GM19239 (cell line): Measurements from ENCODE around the gene PUM1.
"Not testable (repeated sequence)": the region's sequence is repeated elsewhere in the genome, so short reads cannot be mapped to it uniquely, and the experiment has no call there.

Experiments
- DNase-seq: peaks from one replicate; pipeline ENCODE4 v3.0.0; 2011; ENCODE audit warnings: low spot score; ENCODE audit not compliant: insufficient read length
- FAIRE-seq: peaks from 2 replicates; lab custom pipeline; 2011; peaks lifted over from hg19 to GRCh38; lab: Jason Lieb, UNC

PUM1 gene

DNA sequence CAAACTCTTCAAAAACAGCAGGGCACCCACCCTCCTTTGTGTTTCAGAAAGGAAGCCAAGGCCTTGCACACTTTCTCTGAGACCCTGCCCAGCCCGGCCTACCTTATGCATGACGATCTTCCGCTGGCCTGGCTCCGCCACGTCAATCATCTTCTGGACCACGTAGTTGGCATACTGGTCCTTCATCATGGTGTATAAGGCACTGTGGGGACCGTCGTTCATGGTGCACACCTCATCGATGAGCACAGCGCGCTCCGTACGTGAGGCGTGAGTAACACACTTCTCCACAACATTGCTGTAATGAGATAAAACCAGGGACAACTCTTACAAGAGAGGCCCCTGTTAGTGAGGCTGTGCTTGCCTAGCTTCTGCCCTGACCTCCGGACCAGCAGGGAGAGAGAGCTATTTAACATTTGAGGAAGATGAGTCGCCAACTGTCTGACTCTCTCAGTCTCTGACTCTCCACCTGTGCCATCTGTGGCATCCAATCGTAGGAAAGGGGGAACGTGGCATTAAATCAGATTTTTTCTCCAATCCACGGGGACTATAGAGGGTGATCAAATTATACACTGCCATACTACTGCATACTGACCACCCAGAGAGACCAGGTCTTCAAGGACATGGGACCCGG, 128.9 kb downstream of the PUM1 start:
- DNase-seq (no peak), FAIRE-seq (no peak)

DNA sequence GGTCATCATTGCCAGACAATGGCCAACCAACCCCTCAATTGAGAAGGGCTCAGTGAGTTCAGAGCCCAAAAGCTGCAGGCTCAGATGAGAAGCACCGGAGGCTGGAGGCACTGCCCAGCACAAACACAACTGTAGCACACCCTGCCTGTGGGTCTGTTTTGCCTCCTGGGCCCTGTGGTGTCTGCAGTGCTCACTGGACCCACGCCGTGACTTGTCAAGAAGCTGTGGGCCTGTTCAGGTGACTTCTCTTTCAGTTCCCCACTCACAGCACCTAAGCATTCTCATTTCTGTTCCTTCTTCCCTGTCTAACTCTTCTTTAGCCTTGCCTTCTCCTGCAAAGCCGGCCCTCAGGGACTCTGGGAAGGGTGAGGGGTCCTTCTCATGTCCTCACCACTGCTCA, 129.8 kb downstream of the PUM1 start:
- peak; percentile 77 for FAIRE-seq
- DNase-seq = not testable (repeated sequence)

DNA sequence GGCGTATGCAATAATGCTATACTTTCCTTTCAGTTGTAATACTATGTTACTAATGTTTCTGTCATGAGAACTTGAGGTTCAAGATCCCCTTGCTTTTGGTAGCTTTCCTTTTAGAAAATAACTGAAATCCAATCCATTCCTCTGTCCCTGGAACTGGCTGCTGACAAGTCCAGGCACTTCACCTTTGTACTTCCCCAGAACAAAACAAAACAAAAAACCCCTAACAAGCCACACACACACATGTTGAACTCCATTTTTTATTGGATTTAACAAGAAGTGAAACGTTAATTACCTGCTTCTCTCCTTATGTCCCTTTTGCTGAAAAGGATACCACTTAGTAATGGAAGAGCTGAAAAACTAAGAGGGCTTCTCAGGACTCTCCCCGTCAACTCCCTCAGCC, 130.9 kb downstream of the PUM1 start:
- no peak for FAIRE-seq
- DNase-seq = no peak

DNA sequence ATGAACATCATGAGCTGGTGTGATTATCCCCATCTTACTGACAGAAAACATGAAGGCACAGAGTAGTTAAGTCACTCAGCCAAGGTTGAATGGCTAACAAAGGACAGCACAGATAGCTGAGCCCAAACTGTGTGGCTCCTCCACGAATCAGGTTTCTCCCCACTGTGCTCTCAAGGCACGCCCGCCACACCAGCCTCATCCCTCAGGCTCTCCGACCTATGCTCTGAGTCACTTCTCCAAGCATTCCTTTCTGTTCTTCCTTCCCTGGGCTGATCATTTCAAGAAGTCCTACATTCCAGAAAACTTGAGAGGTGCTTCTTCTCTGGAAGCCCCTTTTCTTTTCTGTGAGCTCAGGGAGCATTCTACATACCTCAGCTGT, 131.7 kb downstream of the PUM1 start:
- FAIRE-seq = no peak
- DNase-seq = no peak

DNA sequence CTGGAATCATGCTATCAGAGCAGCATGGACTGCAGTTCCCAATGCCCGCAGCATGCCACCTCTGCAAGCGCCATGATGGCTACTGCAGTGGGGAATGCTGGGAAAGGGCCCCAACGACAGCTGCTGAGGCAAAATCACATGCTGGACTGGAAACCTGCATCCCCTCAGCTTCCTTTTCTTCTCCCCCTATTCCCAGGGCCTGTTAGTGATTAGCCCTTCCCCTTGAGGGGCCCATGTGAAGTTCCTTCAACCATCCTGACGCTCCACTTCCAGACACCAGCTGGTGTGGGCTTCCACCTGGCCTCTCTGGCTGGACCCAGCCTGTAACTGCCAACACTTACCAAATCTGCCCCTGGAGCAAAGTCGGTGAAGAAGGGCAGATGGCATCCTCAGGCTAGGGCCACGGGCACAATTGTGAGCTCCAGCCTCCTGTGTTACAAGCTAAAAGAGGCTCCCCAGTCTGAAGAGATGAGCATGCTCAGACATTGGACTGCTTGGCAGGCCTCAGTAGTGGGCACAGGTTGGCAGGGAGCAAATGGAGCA, 134.8 kb downstream of the PUM1 start:
- DNase-seq (no peak), FAIRE-seq (no peak)

DNA sequence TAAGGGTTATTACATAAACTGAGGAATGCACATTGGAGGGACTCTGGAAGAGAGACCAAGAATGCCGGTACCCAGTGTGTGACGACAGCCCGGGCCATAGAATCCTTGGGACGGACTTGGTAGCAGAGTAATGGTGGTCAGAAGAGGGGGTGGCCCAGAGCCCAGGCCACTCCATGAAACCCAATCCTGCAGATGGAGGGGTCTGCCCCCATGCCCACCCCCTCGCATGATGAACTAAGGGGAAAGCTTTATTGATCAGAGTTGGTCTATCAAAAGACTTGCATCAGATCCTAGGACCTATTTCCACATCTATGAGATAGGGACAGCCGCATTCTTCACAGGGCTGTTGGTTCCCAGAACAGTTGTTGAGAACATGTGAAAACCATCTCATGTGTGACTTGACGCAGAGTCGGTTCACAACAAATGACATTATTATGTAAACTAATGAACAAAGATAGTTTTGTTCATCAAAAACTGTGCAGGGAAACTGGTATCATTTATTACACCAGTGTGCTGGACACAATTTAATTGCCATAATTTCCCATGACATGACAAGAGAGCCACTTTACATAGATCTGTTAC, 135.5 kb downstream of the PUM1 start:
- DNase-seq (no peak), FAIRE-seq (no peak)

DNA sequence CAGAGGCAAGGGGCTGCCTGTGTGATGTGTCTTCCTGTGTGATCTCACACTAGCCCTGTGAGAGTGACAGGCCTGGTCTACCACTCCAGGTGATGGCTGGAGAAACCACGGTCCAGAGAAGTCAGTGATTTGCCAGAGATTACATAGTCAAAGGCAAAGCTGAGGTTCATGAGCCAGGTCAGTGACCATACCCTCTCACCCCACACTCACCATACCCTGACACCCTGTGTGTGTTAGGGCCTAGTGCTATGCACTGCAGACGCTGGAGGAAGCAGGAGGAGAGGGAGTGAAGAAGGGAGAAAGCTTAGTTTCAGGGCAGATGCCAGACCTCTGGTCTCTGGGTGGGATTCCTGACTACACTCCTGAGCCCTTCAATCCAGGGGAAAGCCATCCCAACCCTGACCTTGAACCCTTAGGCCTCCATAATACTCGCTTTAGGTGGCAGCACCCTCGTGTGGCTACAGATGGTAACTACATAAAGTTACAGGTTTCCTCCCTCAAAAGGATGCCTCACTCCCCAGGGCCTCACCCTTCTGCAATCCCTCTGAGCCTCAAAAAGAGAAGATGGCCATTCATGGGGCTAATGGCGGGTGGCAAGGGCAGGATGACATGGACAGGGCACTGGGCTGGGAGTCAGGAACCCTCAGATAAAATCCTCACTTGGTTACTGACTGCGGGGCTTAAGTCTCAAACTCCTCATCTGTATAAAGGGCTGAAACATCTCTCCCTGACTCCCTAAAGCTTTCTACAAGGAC, 136.2 kb downstream of the PUM1 start:
- DNase-seq (no peak), FAIRE-seq (peak; percentile 88)

DNA sequence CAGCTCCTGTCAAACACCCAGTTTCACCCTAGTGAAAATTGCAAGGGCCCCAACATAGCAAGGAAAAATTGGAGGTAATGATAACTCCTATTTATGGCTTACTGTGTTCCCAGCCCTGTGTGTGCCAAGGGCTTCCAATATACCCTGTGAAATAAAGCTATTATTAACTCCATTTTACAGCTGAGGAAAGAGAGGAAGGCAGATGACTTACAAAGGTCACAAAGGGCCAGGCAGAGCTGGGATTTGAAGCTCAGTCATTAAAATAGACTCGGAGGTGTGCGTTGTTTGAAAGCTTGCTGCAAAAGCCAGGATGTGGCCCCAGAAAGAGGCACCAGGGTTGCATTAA, 136.8 kb downstream of the PUM1 start:
- DNase-seq (no peak), FAIRE-seq (no peak)

DNA sequence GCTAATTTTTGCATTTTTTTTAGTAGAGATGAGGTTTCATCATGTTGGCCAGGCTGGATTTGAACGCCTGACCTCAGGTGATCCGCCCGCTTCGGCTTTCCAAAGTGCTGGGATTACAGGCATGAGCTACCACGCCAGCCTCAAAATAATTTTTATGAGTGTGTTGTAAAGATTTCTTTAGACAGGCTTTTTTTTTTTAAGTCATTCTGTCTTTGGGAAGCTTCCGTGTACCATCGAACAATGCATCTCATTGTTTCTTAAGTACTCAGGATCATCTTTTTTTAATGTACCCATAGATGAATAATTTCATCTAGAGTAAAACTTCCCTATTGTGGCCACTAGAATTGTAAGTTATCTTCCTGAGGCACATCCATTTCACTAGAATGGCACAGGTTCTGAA, 137.3 kb downstream of the PUM1 start:
- no peak for FAIRE-seq
- DNase-seq = no peak

DNA sequence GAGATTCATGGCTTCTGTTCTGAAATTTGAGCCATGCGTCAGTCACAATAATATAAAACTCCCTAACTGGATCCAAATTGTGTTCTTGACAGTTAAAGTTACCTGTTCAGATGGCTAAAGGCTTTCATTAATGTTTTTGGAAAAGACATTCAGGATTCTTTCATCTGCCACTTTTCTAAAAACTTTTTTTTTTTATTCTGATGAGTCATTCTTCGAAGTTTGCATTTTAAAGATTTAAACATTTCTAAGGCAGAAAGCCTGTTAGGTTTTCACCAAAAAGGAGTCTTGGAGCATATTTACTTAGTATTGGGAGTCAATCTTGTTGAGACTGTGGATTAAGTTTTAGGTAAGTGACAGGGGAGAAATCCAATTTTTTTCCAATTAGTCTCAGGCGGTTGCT, 138.1 kb downstream of the PUM1 start:
- no peak for FAIRE-seq
- DNase-seq = no peak

DNA sequence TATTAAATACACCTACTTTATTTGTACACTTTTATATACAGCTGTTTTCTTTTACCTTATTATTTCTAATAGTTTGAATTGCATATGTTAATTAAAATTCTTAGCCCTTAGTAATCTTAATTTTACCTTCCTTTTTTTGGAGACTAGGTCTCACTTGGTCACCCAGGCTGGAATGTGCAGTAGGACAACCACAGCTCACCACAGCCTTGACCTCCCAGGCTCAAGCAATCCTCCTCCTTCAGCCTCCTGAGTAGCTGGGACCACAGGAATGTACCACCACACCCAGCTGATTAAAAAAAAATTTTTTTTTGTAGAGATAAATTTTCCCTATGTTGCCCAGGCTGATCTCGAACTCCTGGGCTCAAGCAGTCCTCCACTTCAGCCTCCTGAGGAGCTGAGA, 141.9 kb downstream of the PUM1 start:
- DNase-seq (no peak), FAIRE-seq (no peak)

DNA sequence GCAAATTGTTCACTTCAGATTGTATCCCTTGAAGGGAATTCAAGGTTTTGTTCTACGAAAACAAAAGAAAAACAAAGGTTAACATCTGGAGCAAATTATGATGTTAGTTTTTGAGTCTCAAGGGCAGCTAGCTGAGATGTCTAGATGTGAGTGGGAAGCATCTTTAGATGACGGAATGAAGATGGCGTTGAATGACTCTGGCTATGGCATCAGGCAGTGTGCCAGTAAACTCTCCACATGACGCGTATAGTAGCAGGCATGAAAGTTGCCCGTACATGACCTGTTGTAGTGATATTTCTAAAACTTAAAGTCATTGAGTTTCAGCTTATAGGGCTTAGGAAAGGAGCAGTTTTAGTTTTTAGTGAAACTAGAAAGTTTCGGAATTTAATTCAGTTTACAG, 144.7 kb downstream of the PUM1 start:
- no peak for DNase-seq
- no peak for FAIRE-seq

DNA sequence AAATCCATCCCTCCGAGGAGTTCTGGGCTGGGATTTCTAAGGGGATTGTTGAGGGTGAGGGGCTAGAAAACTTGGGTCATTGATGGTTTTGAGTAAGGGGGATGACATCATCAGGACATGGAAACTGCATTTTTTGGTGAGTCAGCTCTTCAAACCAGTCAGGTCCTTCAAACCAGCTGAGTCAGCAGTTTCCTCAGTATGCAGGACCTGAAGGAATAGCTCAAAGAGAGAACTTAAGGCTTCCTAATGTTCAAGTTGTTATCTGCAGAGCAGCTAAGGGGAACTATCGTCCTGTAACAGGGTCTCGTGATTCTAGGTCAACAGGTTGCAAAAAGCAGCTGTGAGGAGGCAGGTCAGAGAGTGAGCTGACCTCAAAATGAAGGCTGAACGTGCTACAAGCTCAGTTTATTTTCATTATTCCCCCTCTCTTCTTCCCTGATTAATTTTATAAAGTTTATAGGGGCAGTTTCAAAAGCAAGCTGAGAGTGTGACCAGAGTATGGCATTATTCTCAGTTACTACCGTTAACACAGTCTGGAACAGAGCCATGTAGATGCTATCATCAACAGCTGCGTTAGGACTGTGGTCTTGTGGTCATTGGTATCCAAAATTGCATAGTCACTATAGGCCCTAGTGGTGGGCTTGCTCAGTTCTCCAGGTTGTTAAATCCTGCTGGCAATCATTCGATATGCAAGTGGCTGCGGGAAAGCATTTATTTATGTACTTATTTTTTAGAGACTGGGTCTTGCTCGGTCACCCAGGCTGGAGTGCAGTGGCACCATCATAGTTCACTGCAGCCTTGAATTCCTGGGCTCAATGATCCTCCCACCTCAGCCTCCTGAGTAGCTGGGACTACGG, 146.3 kb downstream of the PUM1 start:
- no peak for DNase-seq

DNA sequence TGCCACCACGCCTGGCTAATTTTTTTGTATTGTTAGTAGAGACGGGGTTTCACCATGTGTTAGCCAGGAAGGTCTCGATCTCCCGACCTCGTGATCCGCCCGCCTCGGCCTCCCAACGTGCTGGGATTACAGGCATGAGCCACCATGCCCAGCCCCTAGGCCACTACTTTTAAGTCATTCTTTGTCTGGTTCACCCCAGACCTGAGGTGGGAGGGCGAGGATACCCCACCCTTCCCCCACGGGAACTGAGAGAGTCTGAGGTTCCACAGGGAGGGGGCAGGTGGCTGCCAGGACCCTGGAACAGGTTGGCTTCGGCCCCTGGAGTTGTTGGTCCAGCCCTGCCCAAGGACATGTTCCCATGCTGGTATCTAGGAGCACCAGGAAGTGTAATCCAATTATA, 149.2 kb downstream of the PUM1 start:
- DNase-seq = no peak
- FAIRE-seq = no peak

More for the DNA sequence above, 146.3 kb downstream of the PUM1 start:
- FAIRE-seq = no peak

DNA sequence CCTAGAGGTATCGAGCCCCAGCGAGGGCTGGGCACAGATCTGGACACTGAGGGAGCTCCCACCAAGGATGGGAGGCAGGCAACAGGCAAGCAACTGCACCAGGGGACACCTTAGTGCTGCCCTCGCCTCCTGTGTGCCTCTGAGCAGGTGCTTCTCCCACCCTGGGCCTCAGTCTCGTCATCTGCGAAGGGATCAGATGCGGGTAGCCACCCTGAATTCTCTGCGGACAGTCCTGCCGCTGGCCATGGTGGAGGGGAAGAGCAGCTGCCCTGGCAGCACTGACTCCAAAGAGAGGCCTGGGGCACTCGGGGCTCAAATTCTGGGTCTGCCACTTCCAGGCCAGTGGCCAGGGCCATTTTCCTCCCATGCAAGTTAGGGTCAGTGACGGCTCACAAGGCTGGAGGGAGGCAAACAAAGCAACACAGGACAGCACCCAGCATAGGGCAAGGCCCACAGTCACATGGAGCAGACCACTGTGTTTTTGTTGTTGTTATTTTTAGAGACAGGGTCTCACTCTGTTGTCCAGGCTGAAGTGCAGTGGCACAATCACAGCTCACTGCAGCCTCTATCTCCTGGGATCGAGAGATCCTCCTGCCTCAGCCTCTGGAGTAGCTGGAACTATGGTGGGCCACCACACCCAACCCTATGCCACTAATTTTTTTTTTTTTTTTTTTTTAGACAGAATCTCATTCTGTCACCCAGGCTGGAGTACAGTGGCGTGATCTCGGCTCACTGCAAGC, 149.9 kb downstream of the PUM1 start:
- FAIRE-seq = no peak
- DNase-seq = no peak

DNA sequence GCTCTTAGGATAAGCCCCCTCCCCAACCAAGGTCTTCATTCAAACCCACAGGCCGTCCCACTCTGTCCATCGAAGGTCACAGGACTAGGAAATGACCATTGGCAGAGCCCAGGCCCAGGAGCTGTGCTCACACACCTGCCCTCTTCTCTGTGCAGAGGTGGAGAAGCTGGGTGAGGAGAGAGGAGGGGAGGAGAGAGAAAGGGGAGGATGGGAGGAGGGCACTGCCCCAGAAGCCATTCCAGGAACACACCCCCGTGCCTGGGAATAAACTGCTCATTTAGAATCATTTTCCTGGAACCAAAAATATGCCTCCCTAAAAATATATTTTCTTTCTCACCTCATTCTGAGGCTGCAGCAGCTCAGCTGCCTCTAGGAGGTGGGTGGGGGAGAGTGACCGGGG, 150.6 kb downstream of the PUM1 start:
- FAIRE-seq = no peak
- DNase-seq = no peak

DNA sequence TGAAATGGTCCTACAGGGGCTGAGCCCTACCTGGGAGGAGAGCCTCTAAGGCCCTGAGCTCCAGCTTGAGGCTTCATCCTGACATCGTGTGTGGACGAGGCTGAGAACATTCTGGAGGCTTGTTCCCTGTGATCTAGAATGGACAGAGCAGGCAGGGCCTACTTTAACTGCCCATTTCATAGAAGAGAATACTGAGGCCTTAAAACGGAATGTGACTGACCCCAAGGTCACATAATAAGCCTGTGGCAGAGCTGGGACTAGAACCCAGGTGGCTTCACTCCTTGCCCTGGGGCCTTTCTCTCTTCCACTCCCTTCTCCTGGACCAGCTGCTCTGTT, 151.0 kb downstream of the PUM1 start:
- DNase-seq = no peak
- no peak for FAIRE-seq

DNA sequence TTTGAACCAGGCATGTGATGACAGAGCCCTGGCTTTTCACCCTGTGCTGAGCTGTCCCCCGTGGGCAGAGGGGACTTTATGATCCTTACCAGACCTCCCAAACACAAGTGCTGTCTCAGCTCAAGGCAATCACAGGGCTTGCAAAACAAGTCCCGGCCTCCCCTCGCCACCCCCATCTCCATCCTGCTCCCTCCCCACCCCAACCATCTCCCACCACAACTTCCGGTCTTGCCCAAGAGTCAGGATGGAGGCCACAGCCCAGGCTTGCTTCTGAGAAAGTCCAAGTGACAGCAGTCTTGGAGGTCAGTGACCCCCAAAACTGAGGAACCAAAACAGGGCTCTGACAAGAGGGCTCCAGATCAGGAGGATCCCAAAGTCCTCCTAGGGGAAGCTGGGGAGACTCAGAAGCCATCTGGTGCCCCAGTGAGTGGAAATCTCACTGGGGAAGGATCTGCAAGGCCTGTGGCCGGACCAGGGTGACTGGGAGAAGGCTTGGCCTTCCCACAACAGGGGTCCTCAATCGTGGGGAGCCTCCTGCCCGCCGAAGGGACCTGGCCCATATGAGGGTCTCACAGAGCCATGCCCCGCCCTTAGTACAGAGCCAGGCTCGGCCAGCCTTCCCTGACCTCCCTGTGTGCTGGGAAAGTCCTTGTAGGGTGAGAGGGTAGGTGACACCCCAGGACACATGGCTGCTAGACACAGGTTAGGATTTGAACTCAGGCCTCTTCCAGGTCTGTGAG, 152.4 kb downstream of the PUM1 start:
- FAIRE-seq = no peak
- DNase-seq = no peak

DNA sequence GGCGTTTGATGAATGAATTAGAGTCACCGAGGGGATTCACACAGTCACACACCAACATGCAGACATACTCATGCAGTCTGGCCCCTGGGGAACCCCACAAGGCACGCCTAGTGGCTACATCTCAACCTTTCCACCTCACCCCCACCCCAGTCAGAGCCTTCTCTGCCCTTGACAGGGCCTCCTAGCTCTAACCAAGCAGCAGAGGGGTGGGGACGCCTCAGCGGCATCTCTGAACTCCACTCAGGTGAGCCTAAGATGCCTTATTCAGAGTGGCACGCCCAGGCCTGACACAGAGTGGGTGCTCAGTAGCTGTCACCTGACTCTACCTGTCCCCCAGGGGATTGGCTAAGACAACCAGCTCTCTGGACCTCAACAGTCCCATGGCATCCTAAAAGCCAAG, 153.3 kb downstream of the PUM1 start:
- FAIRE-seq (no peak), DNase-seq (no peak)
